H9 (cell line): ENCODE measurements around the gene TMEM165. TPM values are rescaled to one million over a fixed set of nuclear protein-coding genes. Genes with fewer than 3 reads are reported as not detected.

ENCODE experiments used
- DNase-seq: peaks from one replicate; pipeline ENCODE4 v3.0.0-alpha.2; 2017
- H2AFZ ChIP-seq: one replicate; pipeline ENCODE4 v1.6.1; 2013; ENCODE audit warnings: mild to moderate bottlenecking, low read length, control low read depth, moderate library complexity
- H2AK5ac ChIP-seq: 2 replicates; pipeline ENCODE4 v1.6.1; 2013; ENCODE audit warnings: low read length, control low read depth, mixed read lengths; ENCODE audit not compliant: insufficient read length
- H2BK120ac ChIP-seq: one replicate; pipeline ENCODE4 v1.6.1; 2013; ENCODE audit warnings: low read depth, mild to moderate bottlenecking, low read length, control low read depth, inconsistent platforms; ENCODE audit not compliant: poor library complexity, severe bottlenecking
- H2BK12ac ChIP-seq: 2 replicates; pipeline ENCODE4 v1.6.1; 2013; ENCODE audit warnings: low read length, control low read depth, mixed read lengths, low read depth; ENCODE audit not compliant: insufficient read length
- H2BK15ac ChIP-seq: 2 replicates; pipeline ENCODE4 v1.6.1; 2013; ENCODE audit warnings: low read depth, low read length, control low read depth
- H2BK20ac ChIP-seq: one replicate; pipeline ENCODE4 v1.6.1; 2013; ENCODE audit warnings: low read depth, mild to moderate bottlenecking, low read length, control low read depth, inconsistent platforms; ENCODE audit not compliant: poor library complexity, severe bottlenecking
- H2BK5ac ChIP-seq: 2 replicates; pipeline ENCODE4 v1.6.1; 2013; ENCODE audit warnings: low read length, control low read depth, mixed read lengths; ENCODE audit not compliant: insufficient read length
- H3K14ac ChIP-seq: 2 replicates; pipeline ENCODE4 v1.6.1; 2013; ENCODE audit warnings: low read length, control low read depth; ENCODE audit not compliant: insufficient read depth
- H3K18ac ChIP-seq: 2 replicates; pipeline ENCODE4 v1.6.1; 2013; ENCODE audit warnings: low read depth, mild to moderate bottlenecking, mixed read lengths, low read length, control low read depth; ENCODE audit not compliant: insufficient read length
- H3K23ac ChIP-seq: 2 replicates; pipeline ENCODE4 v1.6.1; 2013; ENCODE audit warnings: low read length, control low read depth, mixed read lengths, low read depth; ENCODE audit not compliant: insufficient read length
- H3K23me2 ChIP-seq: 2 replicates; pipeline ENCODE4 v1.6.1; 2013; ENCODE audit warnings: low read depth, mild to moderate bottlenecking, mixed read lengths, low read length, control low read depth; ENCODE audit not compliant: insufficient read length, poor library complexity, severe bottlenecking
- H3K27ac ChIP-seq: 2 replicates; pipeline ENCODE4 v1.5.1; 2013; ENCODE audit warnings: low read length, control low read depth, mixed read lengths, low read depth; ENCODE audit not compliant: insufficient read length
- H3K27me3 ChIP-seq: 2 replicates; pipeline ENCODE4 v1.6.1; 2013; ENCODE audit warnings: low read length, control low read depth, inconsistent platforms; ENCODE audit not compliant: insufficient read depth
- H3K4ac ChIP-seq: 2 replicates; pipeline ENCODE4 v1.6.1; 2013; ENCODE audit warnings: low read depth, mild to moderate bottlenecking, control low read depth, inconsistent platforms, low read length, moderate library complexity
- H3K4me1 ChIP-seq: 2 replicates; pipeline ENCODE4 v1.6.1; 2013; ENCODE audit warnings: low read length, control low read depth, inconsistent platforms; ENCODE audit not compliant: insufficient read depth
- H3K4me2 ChIP-seq: 2 replicates; pipeline ENCODE4 v1.6.1; 2013; ENCODE audit warnings: low read length, control low read depth, mixed read lengths; ENCODE audit not compliant: insufficient read length, insufficient read depth
- H3K56ac ChIP-seq: 2 replicates; pipeline ENCODE4 v1.6.1; 2013; ENCODE audit warnings: low read depth, mild to moderate bottlenecking, mixed read lengths, low read length, control low read depth; ENCODE audit not compliant: insufficient read length
- H3K79me1 ChIP-seq: 2 replicates; pipeline ENCODE4 v1.6.1; 2013; ENCODE audit warnings: low read depth, mild to moderate bottlenecking, moderate library complexity, low read length, control low read depth, inconsistent platforms; ENCODE audit not compliant: insufficient read depth, poor library complexity, severe bottlenecking
- H3K79me2 ChIP-seq: 2 replicates; pipeline ENCODE4 v1.6.1; 2013; ENCODE audit warnings: low read length, control low read depth, inconsistent platforms; ENCODE audit not compliant: insufficient read depth
- H3K9ac ChIP-seq: 2 replicates; pipeline ENCODE4 v1.6.1; 2013; ENCODE audit warnings: low read length, control low read depth, mixed read lengths; ENCODE audit not compliant: insufficient read length; ENCODE audit errors: extremely low read depth
- H3K9me3 ChIP-seq: one replicate; pipeline ENCODE4 v1.6.1; 2013; ENCODE audit warnings: low read depth, low read length, inconsistent platforms; ENCODE audit not compliant: control insufficient read depth
- H3T11ph ChIP-seq: one replicate; pipeline ENCODE4 v1.6.1; 2013; ENCODE audit warnings: mild to moderate bottlenecking, low read length, control low read depth, inconsistent platforms
- H4K20me1 ChIP-seq: one replicate; pipeline ENCODE4 v1.6.1; 2013; ENCODE audit not compliant: control insufficient read depth, insufficient read length, insufficient read depth
- H4K5ac ChIP-seq: 2 replicates; pipeline ENCODE4 v1.6.1; 2013; ENCODE audit warnings: low read depth, mild to moderate bottlenecking, mixed read lengths, low read length, control low read depth; ENCODE audit not compliant: insufficient read length
- H4K8ac ChIP-seq: replicated peaks from 2 replicates; pipeline ENCODE4 v1.6.1; 2013; ENCODE audit warnings: low read length, control low read depth, mixed read lengths, low read depth; ENCODE audit not compliant: insufficient read length
- H4K91ac ChIP-seq: 2 replicates; pipeline ENCODE4 v1.6.1; 2013; ENCODE audit warnings: low read depth, mild to moderate bottlenecking, moderate library complexity, mixed read lengths, low read length, control low read depth; ENCODE audit not compliant: insufficient read length
- H3K27ac Mint-ChIP-seq, 3 experiments: 2 replicates in 2 of 3; 3 replicates in 1 of 3; pipeline ENCODE4 v1.8.0; 2020 to 2021; ENCODE audit warnings: mixed read lengths in 3 of 3, mild to moderate bottlenecking in 1 of 3, moderate library complexity in 1 of 3
- H3K27me3 Mint-ChIP-seq: 2 replicates; pipeline ENCODE4 v1.8.0; 2021; ENCODE audit warnings: low read depth, mild to moderate bottlenecking, moderate library complexity, mixed read lengths
- H3K36me3 Mint-ChIP-seq, 3 experiments: 2 replicates in 2 of 3; 3 replicates in 1 of 3; pipeline ENCODE4 v1.8.0; 2020 to 2021; ENCODE audit warnings: low read depth in 3 of 3, mixed read lengths in 3 of 3; ENCODE audit not compliant: insufficient read depth in 1 of 3
- H3K4me1 Mint-ChIP-seq, 2 experiments: 2 replicates each; pipeline ENCODE4 v1.8.0; 2020; ENCODE audit warnings: mixed read lengths in 2 of 2
- H3K4me3 Mint-ChIP-seq, 2 experiments: 2 replicates in 1 of 2; 3 replicates in 1 of 2; pipeline ENCODE4 v1.8.0; 2020 to 2021; ENCODE audit warnings: mild to moderate bottlenecking in 2 of 2, mixed read lengths in 2 of 2, moderate library complexity in 1 of 2
- H3K9me3 Mint-ChIP-seq, 2 experiments: 2 replicates in 1 of 2; 3 replicates in 1 of 2; pipeline ENCODE4 v1.8.0; 2020; ENCODE audit warnings: mild to moderate bottlenecking in 2 of 2, mixed read lengths in 2 of 2, moderate library complexity in 1 of 2
- WGBS: extraction: QIAGEN DNeasy Blood & Tissue Kit; methylation state at CpG from one replicate; pipeline ENCODE4 v1.1.7; 2013; ENCODE audit warnings: missing lambda C conversion rate, low lambda C conversion rate, mixed read lengths; ENCODE audit not compliant: insufficient read length; ENCODE audit errors: extremely low coverage; 5-methylcytosine and 5-hydroxymethylcytosine counted together
- total RNA-seq: library from RNA; stranded (reverse); gene quantifications from 2 replicates; pipeline ENCODE4 v1.2.1, GENCODE V29; 2021
- TF ChIP-seq, protein P1 (sequence below): fragments of 200-600 bp; sonication (generic); conservative IDR thresholded peaks from 3 replicates; pipeline ENCODE4 v1.8.0; 2021; ENCODE audit warnings: antibody characterized with exemption, mild to moderate bottlenecking

Gene TMEM165
- total RNA-seq, 1 experiment from 2014 or later = 87.2 TPM

DNA sequence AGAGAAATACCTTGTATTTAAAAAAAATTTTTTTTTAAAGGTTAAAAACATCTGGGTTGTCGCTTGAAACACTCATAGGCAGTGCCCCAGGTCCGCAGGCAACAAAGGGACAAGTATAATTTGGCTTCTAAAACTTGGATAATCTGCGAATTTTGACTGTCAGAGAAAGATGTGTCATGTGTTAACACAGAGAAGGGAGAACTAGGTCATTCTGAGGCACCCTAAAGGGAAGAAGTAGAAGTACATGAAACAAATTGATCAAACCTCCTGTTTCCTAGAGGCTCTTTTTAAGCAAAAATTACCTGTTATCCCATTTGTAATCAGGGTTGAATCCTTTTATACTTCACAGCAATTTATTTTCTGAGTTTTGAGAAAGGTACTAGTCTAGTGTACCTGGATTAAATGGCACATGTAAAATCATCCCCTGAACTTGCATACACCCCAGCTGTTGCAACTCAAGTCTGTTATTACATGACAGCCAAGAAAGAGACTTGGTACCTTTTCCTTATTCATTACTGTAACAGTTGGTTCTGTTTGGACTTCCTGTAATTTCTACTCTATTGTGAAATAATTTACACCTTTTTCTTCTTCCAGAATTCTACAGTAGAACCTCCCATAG is 48.0 kb upstream of the TMEM165 start:
- no peak overlapping the region for H3K9ac ChIP-seq
- H3K4ac ChIP-seq = no peak overlapping the region
- H3K27ac Mint-ChIP-seq = no peak overlapping the region
- H3K4me1 ChIP-seq = no peaks in the 10 kb centered on the region
- H3T11ph ChIP-seq = no peak overlapping the region
- no peak for DNase-seq
- peak overlapping the region; percentile 37 for H3K4me2 ChIP-seq
- H3K27ac ChIP-seq = no peak overlapping the region
- TF ChIP-seq, protein P1, sequence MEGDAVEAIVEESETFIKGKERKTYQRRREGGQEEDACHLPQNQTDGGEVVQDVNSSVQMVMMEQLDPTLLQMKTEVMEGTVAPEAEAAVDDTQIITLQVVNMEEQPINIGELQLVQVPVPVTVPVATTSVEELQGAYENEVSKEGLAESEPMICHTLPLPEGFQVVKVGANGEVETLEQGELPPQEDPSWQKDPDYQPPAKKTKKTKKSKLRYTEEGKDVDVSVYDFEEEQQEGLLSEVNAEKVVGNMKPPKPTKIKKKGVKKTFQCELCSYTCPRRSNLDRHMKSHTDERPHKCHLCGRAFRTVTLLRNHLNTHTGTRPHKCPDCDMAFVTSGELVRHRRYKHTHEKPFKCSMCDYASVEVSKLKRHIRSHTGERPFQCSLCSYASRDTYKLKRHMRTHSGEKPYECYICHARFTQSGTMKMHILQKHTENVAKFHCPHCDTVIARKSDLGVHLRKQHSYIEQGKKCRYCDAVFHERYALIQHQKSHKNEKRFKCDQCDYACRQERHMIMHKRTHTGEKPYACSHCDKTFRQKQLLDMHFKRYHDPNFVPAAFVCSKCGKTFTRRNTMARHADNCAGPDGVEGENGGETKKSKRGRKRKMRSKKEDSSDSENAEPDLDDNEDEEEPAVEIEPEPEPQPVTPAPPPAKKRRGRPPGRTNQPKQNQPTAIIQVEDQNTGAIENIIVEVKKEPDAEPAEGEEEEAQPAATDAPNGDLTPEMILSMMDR = no peak
- H3K27me3 Mint-ChIP-seq = no peaks in the 10 kb centered on the region; the same call in 1 of the 2 replicates
- no peaks in the 10 kb centered on the region for H3K9me3 ChIP-seq
- H3K9me3 Mint-ChIP-seq = peaks cover 1% of the 10 kb centered on the region in 2 experiments
- H4K5ac ChIP-seq = no peak overlapping the region
- no peak overlapping the region for H2BK5ac ChIP-seq
- no peak overlapping the region for H2BK120ac ChIP-seq
- no peak overlapping the region for H4K91ac ChIP-seq
- H2AK5ac ChIP-seq = no peak overlapping the region
- H3K79me2 ChIP-seq = no peaks in the 10 kb centered on the region
- no peaks in the 10 kb centered on the region for H3K79me1 ChIP-seq
- H3K36me3 Mint-ChIP-seq = peaks cover 9 to 13% (median 13%) of the 10 kb centered on the region in 3 experiments
- peak overlapping the region; percentile 80 to 89; a peak in 4 of 5 replicates for H3K4me3 Mint-ChIP-seq
- no CpG with 5 or more reads among the region's 3 CpGs for WGBS
- H2BK20ac ChIP-seq = no peak overlapping the region
- no peak overlapping the region for H2AFZ ChIP-seq
- H4K20me1 ChIP-seq = no peaks in the 10 kb centered on the region
- no peak overlapping the region for H3K56ac ChIP-seq
- no peak overlapping the region for H2BK15ac ChIP-seq
- no peak overlapping the region for H4K8ac ChIP-seq
- H3K23me2 ChIP-seq = peaks cover 6% of the 10 kb centered on the region
- H3K4me1 Mint-ChIP-seq = peaks cover 20 to 23% of the 10 kb centered on the region in 2 experiments
- no peak overlapping the region for H3K23ac ChIP-seq
- H3K14ac ChIP-seq = no peak overlapping the region
- no peak overlapping the region for H3K18ac ChIP-seq
- no peak overlapping the region for H2BK12ac ChIP-seq
- no peaks in the 10 kb centered on the region for H3K27me3 ChIP-seq
